Adrenal gland (tissue), 12 donors: ENCODE results near the gene UBAP1L. TPM values are rescaled to one million over a fixed set of nuclear protein-coding genes. Genes with fewer than 3 reads are reported as not detected.

Experiments used
- DNase-seq, 7 donors: peaks; one replicate each; pipeline ENCODE4 v3.0.0-alpha.2; 2019 to 2020
- H3K27ac ChIP-seq, 5 donors: fragments of 200-600 bp; sonication (generic) in 4 of 5; 1 replicate in 3 of 5; 2 replicates in 2 of 5; pipeline versions ENCODE4 v1.5.1 to v1.8.0; 2016 to 2020; ENCODE audit warnings: mild to moderate bottlenecking in 1 of 5
- H3K27me3 ChIP-seq: fragments of 200-600 bp; 2 replicates; pipeline ENCODE4 v1.8.0; 2021
- H3K36me3 ChIP-seq, 2 donors: fragments of 200-600 bp; replicated peaks in 1 of 2; 1 replicate in 1 of 2; 2 replicates in 1 of 2; pipeline versions ENCODE4 v1.5.1 to v1.8.0; 2018 to 2022
- H3K4me1 ChIP-seq, 2 donors: fragments of 200-600 bp; replicated peaks in 1 of 2; 1 replicate in 1 of 2; 2 replicates in 1 of 2; pipeline versions ENCODE4 v1.5.1 to v1.8.0; 2018 to 2021
- H3K4me3 ChIP-seq, 4 donors: fragments of 200-600 bp; sonication (generic) in 3 of 4; one replicate each; pipeline ENCODE4 v1.5.1; 2016 to 2018
- H3K9me3 ChIP-seq, 3 donors: fragments of 200-600 bp; sonication (generic) in 1 of 3; replicated peaks in 1 of 3; 1 replicate in 2 of 3; 2 replicates in 1 of 3; pipeline versions ENCODE4 v1.5.1 to v1.8.0; 2016 to 2021
- POLR2A ChIP-seq, 2 donors: fragments of 450-650 bp; IDR thresholded peaks; one replicate each; pipeline ENCODE4 v1.6.1; 2017; ENCODE audit warnings: antibody characterized with exemption in 2 of 2, mild to moderate bottlenecking in 2 of 2, moderate library complexity in 1 of 2
- WGBS, 4 donors: extraction: QIAGEN DNeasy Blood & Tissue Kit in 2 of 4; methylation state at CpG; one replicate each; pipeline versions ENCODE4 v1.1.5 to v1.1.7; 2013 to 2017; 5-methylcytosine and 5-hydroxymethylcytosine counted together
- intact Hi-C, 2 donors: fragments of 100-400 bp; cut with DNase I; formaldehyde crosslinking; loops; one replicate each; pipeline versions ENCODE4 v1.14.1 to v1.15.0; 2022 to 2023
- polyA plus RNA-seq, 3 donors: library from polyadenylated mRNA; stranded (reverse); fragments of 200-250 nt in 2 of 3; fragments of 350-450 nt in 1 of 3; fragmentation: Illumina TruSeq in 1 of 3; extraction: RNeasy Lipid Tissue Mini Kit (QIAGEN cat#74804) in 1 of 3; gene quantifications; one replicate each; pipeline ENCODE4 v1.2.3, GENCODE V29; 2013 to 2014
- total RNA-seq, 9 donors: library from RNA; depleted of rRNA in 4 of 9; stranded (reverse); fragments of >200 nt in 4 of 9; fragments of 120-200 nt in 1 of 9; fragmentation: NEBNext Ultra II Directional in 1 of 9; extraction: Animal tissue kit (Norgen Biotek cat#: 25700) in 1 of 9; gene quantifications; one replicate each; pipeline versions ENCODE4 v1.1.0 to v1.2.4, GENCODE V29; 2013 to 2023
- TF ChIP-seq, protein P1 (sequence below), 6 experiments: fragments of 450-650 bp in 4 of 6; fragments of 200-600 bp in 2 of 6; sonication (generic) in 1 of 6; IDR thresholded peaks; 1 replicate in 5 of 6; 2 replicates in 1 of 6; pipeline versions ENCODE4 v1.5.1 to v1.8.0; 2016 to 2021; ENCODE audit warnings: antibody characterized with exemption in 6 of 6, mild to moderate bottlenecking in 2 of 6, moderate library complexity in 1 of 6
- donor health status: healthy with polysubstance abuse.
- donor health status: Bipolar disorder and iron deficiency.
- donor health status: DM: yes; HTN: yes; CAD: no.
- donor health status: DM: no; HTN: no; CAD: no.
- donor health status: DM: no; HTN: no; CAD: no.
- donor health status: DM: yes; HTN: yes; CAD: no.

The UBAP1L gene
- total and polyA plus RNA-seq, 12 donors: 0.48 to 34.9 (median 2.9) TPM

DNA sequence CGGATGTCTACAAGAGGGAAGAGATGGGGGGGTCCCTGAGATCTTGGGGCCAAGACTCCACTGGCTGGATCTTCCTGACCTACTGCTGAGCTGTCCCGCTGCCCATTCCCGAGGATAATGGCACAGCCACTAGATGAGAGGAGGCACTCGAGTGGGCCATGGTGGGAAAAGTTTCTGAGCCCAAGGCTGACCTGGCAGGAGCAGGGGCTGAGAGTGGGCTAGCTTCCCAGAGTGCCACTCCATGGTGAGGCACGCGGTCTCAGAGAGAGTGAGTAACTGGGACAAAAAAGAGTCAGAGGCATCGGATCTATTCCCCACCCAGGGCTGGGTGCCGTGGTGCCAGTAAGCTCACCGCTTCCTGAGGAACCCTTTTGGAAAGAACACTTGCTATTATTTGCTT lies 58.9 kb downstream of the UBAP1L start:
- H3K36me3 ChIP-seq: no peaks in the 10 kb centered on the region
- 77 to 86% (median 83%) methylated on average over 9 of the region's 9 CpGs for WGBS, 4 donors

DNA sequence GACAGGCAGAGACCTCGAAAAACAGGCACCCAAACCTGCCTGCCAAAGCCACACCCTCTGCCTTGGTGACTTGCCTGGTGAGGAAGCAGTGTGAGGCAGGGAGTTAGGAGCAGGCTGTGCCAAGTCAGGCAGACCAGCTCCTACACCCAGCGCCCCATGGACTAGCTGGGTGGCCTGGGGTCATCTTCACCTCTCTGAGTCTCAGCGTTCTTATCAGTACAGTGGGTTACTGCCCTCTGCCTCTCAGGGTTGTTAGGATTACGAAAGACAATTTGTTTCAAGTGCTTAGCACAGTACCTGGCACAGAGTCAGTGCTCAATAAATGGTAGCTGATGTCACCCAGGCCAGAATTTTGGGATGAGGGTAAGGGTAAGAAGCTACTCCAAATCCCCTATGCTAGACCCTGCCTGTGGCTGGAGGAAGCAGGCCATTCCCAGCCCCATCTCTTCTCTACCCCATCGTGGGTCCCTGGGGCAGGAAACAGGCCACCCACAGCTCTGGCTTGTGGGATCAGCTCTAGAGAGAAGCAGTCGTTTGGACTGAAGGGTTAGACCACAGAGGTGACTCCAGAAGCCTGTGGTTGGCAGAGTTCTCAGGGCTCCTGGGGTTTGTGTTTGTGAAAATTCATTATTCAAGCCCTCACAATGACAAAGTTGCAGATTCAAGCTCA lies 59.7 kb downstream of the UBAP1L start:
- H3K4me1 ChIP-seq: no peaks in the 10 kb centered on the region

More for the DNA sequence above, 58.9 kb downstream of the UBAP1L start:
- H3K4me3 ChIP-seq: no peak overlapping the region
- no peak overlapping the region for H3K27ac ChIP-seq
- intact Hi-C loops: loop anchor here in 1 of 2 donors (10.0 kb wide), 1 partner anchor 49 kb away; no protein-coding TSS in a partner anchor
- H3K27me3 ChIP-seq: no peaks in the 10 kb centered on the region
- peak in 1 of 7 donors; percentile 13 for DNase-seq
- H3K9me3 ChIP-seq: no peaks in the 10 kb centered on the region
- peaks cover 0 to 5% of the 10 kb centered on the region in 2 donors for H3K4me1 ChIP-seq
- TF ChIP-seq, protein P1, sequence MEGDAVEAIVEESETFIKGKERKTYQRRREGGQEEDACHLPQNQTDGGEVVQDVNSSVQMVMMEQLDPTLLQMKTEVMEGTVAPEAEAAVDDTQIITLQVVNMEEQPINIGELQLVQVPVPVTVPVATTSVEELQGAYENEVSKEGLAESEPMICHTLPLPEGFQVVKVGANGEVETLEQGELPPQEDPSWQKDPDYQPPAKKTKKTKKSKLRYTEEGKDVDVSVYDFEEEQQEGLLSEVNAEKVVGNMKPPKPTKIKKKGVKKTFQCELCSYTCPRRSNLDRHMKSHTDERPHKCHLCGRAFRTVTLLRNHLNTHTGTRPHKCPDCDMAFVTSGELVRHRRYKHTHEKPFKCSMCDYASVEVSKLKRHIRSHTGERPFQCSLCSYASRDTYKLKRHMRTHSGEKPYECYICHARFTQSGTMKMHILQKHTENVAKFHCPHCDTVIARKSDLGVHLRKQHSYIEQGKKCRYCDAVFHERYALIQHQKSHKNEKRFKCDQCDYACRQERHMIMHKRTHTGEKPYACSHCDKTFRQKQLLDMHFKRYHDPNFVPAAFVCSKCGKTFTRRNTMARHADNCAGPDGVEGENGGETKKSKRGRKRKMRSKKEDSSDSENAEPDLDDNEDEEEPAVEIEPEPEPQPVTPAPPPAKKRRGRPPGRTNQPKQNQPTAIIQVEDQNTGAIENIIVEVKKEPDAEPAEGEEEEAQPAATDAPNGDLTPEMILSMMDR (IDR thresholded peaks at IDR 0.05): no peak
- TF ChIP-seq POLR2A (IDR thresholded peaks at IDR 0.05): no peak

DNA sequence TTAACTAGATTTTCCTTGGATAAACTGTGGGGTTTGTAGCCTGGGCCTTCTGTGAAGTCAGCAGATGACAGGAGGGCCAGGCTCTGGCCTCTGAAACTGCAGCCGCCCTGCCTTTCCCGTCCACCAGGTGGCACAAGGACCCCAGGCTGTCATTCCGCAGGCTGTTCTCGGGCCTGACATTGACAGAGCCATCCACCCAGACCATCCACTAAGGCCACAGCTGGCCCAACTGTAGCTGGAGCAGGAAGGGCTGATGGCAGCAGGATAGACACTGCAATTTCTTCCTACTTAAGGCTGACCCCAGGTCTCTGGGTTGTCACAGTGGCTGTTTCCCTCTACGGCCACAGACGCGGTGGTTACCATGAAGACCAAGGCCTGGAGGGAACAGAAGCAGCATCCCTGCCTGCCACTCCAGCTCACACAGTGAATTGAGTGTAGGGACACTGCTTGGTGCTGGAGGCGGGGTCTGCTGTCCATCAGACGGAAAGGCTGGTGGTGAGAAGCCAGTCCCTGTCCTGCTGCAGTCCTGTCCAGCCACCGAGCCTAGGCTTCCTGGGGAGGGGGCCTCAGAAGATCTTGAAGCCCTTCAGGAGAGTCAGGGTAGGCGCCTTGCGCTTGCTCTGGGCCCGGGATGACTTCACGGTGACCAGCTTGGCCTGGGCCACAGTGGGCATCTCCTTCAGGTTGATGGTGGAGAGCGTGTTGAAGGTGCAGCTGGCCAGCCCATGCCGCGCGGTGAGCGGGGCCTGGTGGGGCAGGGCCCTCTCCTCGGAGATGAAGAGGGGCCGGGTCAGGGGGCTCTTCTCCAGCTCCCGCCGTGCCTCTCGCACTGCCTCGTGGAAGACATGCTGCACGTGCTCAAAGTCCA lies 60.4 kb downstream of the UBAP1L start:
- H3K9me3 ChIP-seq: no peaks in the 10 kb centered on the region
- H3K36me3 ChIP-seq: no peaks in the 10 kb centered on the region
- intact Hi-C loops: loop anchor here in 1 of 2 donors (10.0 kb wide), 1 partner anchor 50 kb away; no protein-coding TSS in a partner anchor
- no peak for TF ChIP-seq POLR2A (IDR thresholded peaks at IDR 0.05)
- TF ChIP-seq, protein P1 (IDR thresholded peaks at IDR 0.05): peak; percentile 83 to 97 (median 94)
- H3K27me3 ChIP-seq: no peaks in the 10 kb centered on the region
- H3K4me1 ChIP-seq: peaks cover 0 to 5% of the 10 kb centered on the region in 2 donors
- no peak overlapping the region for H3K4me3 ChIP-seq
- peak; percentile 69 to 92 (median 85) for DNase-seq
- 38 to 73% (median 71%) methylated on average over 9 to 26 of the region's 26 CpGs for WGBS, 4 donors
- H3K27ac ChIP-seq: peak overlapping the region in 2 of 5 donors; percentile 30 to 32

More for the DNA sequence above, 59.7 kb downstream of the UBAP1L start:
- no peaks in the 10 kb centered on the region for H3K9me3 ChIP-seq
- WGBS, 4 donors: 42 to 80% (median 45%) methylated on average over 2 to 6 of the region's 6 CpGs
- no peaks in the 10 kb centered on the region for H3K36me3 ChIP-seq
- no peak overlapping the region for H3K4me3 ChIP-seq
- peak overlapping the region in 1 of 5 donors; percentile 32 for H3K27ac ChIP-seq
- intact Hi-C loops: loop anchor here in 1 of 2 donors (10.0 kb wide), 1 partner anchor 49 kb away; no protein-coding TSS in a partner anchor
- no peaks in the 10 kb centered on the region for H3K27me3 ChIP-seq
- peak in 3 of 7 donors; percentile 19 to 40 (median 37) for DNase-seq
- no peak for TF ChIP-seq POLR2A (IDR thresholded peaks at IDR 0.05)
- TF ChIP-seq, protein P1 (IDR thresholded peaks at IDR 0.05): no peak

DNA sequence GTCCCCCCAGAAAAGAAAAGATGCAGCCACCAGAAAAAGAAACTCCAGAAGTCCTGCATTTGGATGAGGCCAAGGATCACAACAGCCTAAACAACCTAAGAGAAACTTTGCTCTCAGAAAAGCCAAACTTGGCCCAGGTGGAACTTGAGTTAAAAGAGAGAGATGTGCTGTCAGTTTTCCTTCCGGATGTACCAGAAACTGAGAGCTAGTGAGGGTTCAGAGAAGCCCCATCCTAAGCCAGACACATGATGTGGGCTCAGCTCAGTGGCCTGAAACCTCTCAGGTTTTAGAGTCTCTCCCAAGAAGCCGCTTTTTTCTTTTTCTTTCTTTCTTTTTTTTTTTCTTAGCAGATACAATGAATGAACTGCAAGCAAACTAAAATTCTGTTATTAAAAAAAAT lies 62.0 kb downstream of the UBAP1L start:
- intact Hi-C loops: loop anchor here in 1 of 2 donors (10.0 kb wide), 1 partner anchor 52 kb away; no protein-coding TSS in a partner anchor
- Histone ChIP-seq H3K27ac (no peak overlapping the region), H3K4me3 (no peak overlapping the region), H3K9me3 (no peaks in the 10 kb centered on the region), H3K4me1 (peaks cover 0 to 9% of the 10 kb centered on the region in 2 donors), H3K36me3 (no peaks in the 10 kb centered on the region), H3K27me3 (no peaks in the 10 kb centered on the region)
- 80 to 93% (median 87%) methylated on average over 2 of the region's 2 CpGs for WGBS, 4 donors
- TF ChIP-seq, protein P1 (IDR thresholded peaks at IDR 0.05): no peak
- no peak for TF ChIP-seq POLR2A (IDR thresholded peaks at IDR 0.05)
- no peak for DNase-seq
